Right ventricle myocardium inferior (tissue), 1 donor: Measurements from ENCODE around the gene MIDN. TPM values are rescaled to one million over a fixed set of nuclear protein-coding genes. Genes with fewer than 3 reads are reported as not detected.
"Not testable (repeated sequence)": the region's sequence is repeated elsewhere in the genome, so short reads cannot be mapped to it uniquely, and the experiment has no call there.

Experiments used
- ATAC-seq: fragments of 200-7000 bp; cut with Tn5 transposase; one replicate; pipeline ENCODE4 v1.9.1; 2020; ENCODE audit warnings: mild to moderate bottlenecking, moderate library complexity
- DNase-seq: peaks from one replicate; pipeline ENCODE4 v3.0.0; 2021; ENCODE audit errors: missing footprints
- intact Hi-C: fragments of 100-400 bp; cut with DNase I; formaldehyde crosslinking; loops from one replicate; pipeline ENCODE4 v1.11.0; 2022
- total RNA-seq: library from RNA; stranded (reverse); fragmentation: NEBNext Ultra II Directional; extraction: Animal tissue kit (Norgen Biotek cat#: 25700); gene quantifications from one replicate; pipeline ENCODE4 v1.2.1, GENCODE V29; 2021
- donor health status: DM: no; HTN: yes; CAD: no; lungs with severe emphysema.

MIDN gene
- total RNA-seq, 1 donor from 2014 or later, result 62.8 TPM

GRCh38 chr19:1294688-1295087 lies 46.3 kb downstream of the MIDN start:
- DNase-seq, result no peak
- intact Hi-C loops, result no loop called here
- ATAC-seq, result no peak

GRCh38 chr19:1295169-1296012 lies 47.0 kb downstream of the MIDN start:
- intact Hi-C loops, result no loop called here
- no peak for ATAC-seq

GRCh38 chr19:1296078-1296477 lies 47.7 kb downstream of the MIDN start:
- ATAC-seq, result no peak
- intact Hi-C loops, result no loop called here
- no peak for DNase-seq

More at GRCh38 chr19:1295169-1296012, 47.0 kb downstream of the MIDN start:
- no peak for DNase-seq

GRCh38 chr19:1296575-1297271 lies 48.3 kb downstream of the MIDN start:
- ATAC-seq (no peak), DNase-seq (no peak)
- intact Hi-C loops, result no loop called here

GRCh38 chr19:1298235-1298634 lies 49.9 kb downstream of the MIDN start:
- intact Hi-C loops, result no loop called here
- ATAC-seq, result no peak
- DNase-seq, result no peak

GRCh38 chr19:1299801-1300200 lies 51.4 kb downstream of the MIDN start:
- ATAC-seq (no peak), DNase-seq (no peak)
- intact Hi-C loops, result no loop called here

GRCh38 chr19:1300744-1301490 lies 52.5 kb downstream of the MIDN start:
- intact Hi-C loops, result no loop called here
- DNase-seq (no peak), ATAC-seq (no peak)

GRCh38 chr19:1302533-1303239 lies 54.3 kb downstream of the MIDN start:
- ATAC-seq (no peak), DNase-seq (no peak)
- intact Hi-C loops, result no loop called here

GRCh38 chr19:1304197-1304924 lies 56.0 kb downstream of the MIDN start:
- no peak for DNase-seq
- intact Hi-C loops, result no loop called here
- ATAC-seq, result no peak

- not testable (repeated sequence) for DNase-seq
These were observed 57.0 kb downstream of the MIDN start for GRCh38 chr19:1305354-1305753.

GRCh38 chr19:1307320-1307719 lies 58.9 kb downstream of the MIDN start:
- DNase-seq, result no peak
- no peak for ATAC-seq
- intact Hi-C loops, result no loop called here

More at GRCh38 chr19:1305354-1305753, 57.0 kb downstream of the MIDN start:
- ATAC-seq, intact Hi-C loops: not testable (repeated sequence)

GRCh38 chr19:1307755-1308303 lies 59.4 kb downstream of the MIDN start:
- DNase-seq (no peak), ATAC-seq (no peak)
- intact Hi-C loops, result no loop called here

- DNase-seq (no peak), ATAC-seq (no peak)
- intact Hi-C loops, result no loop called here
These were observed 60.3 kb downstream of the MIDN start for GRCh38 chr19:1308718-1309117.

Other genes with a start within 250 kb of the MIDN start
- 0.35 TPM for gene GRIN3B, start 248.2 kb upstream of the MIDN start, total RNA-seq
- gene TMEM259, start 227.5 kb upstream of the MIDN start, total RNA-seq, result 106 TPM
- not detected for gene RNU6-2, start 227.1 kb upstream of the MIDN start, total RNA-seq
- 69.3 TPM for gene CNN2, start 222.0 kb upstream of the MIDN start, total RNA-seq
- 7.7 TPM for gene ABCA7, start 208.5 kb upstream of the MIDN start, total RNA-seq
- gene ARHGAP45, start 181.4 kb upstream of the MIDN start, total RNA-seq, result 6.6 TPM
- gene POLR2E, start 153.2 kb upstream of the MIDN start, total RNA-seq, result 142 TPM
- 361 TPM for gene GPX4, start 144.6 kb upstream of the MIDN start, total RNA-seq
- gene SBNO2, start 74.3 kb upstream of the MIDN start, total RNA-seq, result 14.7 TPM
- 49.9 TPM for gene STK11, start 42.8 kb upstream of the MIDN start, total RNA-seq
- 1.2 TPM for gene CBARP, start 10.6 kb upstream of the MIDN start, total RNA-seq
- gene ATP5F1D, start 6.8 kb upstream of the MIDN start, total RNA-seq, result 656 TPM
- gene CIRBP, start 20.7 kb downstream of the MIDN start, total RNA-seq, result 219 TPM
- 13.1 TPM for gene FAM174C, start 26.9 kb downstream of the MIDN start, total RNA-seq
- not detected for gene EFNA2, start 37.3 kb downstream of the MIDN start, total RNA-seq
- 443 TPM for gene NDUFS7, start 135.3 kb downstream of the MIDN start, total RNA-seq
- 85.8 TPM for gene GAMT, start 153.0 kb downstream of the MIDN start, total RNA-seq
- 88.4 TPM for gene DAZAP1, start 159.0 kb downstream of the MIDN start, total RNA-seq
- gene RPS15, start 189.8 kb downstream of the MIDN start, total RNA-seq, result 695 TPM
- gene APC2, start 201.5 kb downstream of the MIDN start, total RNA-seq, result 0.14 TPM
- gene C19orf25, start 230.6 kb downstream of the MIDN start, total RNA-seq, result 21.5 TPM
- gene PCSK4, start 241.8 kb downstream of the MIDN start, total RNA-seq, result 0.89 TPM
- gene REEP6, start 242.6 kb downstream of the MIDN start, total RNA-seq, result 1.1 TPM